ENCODE results near the gene GNAI3.

The GNAI3 gene

DNA sequence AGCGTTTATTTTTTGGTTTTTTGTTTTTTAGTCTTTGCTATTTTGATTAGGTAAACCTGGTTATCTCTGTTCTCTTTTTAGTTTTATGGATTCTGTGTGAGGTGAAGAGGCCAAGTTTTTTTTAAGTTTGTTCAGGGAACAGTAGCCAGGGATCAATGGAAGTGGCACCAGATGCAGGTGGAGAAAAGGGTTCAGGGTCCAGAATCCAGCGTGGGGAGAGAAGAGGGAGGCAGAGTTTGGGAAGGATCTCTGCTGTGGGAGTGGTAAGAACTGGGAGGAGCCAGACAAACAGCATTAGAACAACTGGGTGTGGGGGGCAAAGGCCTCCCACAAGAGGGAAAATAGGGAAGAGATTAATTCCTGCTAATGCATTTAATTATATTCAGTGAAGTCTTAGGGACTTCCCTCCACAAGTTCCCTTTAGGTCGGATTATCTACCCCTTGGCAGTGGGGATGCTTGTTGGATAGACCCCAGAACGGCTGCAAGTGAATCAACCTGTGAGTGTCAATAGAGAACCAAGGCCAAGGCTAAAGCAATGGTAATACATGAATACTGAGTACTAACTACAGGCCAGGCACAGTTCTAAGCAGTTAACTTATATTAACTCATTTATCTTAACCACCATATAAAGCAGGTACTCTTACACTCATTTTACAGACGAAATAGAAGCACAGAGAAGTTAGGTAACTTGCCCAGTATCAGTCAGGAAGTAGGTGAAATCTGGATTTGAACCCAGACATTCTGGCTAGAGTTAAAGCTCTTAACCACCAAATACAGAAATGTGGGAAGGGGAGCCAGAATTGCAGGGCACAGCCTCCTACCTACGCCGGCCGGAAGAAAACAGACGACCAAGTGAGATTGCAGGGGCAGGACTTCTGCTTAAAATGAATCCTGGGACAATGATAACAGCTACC is 70.5 kb downstream of the GNAI3 start (continued):
- no peak for TF ChIP-seq ZNF112 (tag by site-specific recombination; IDR thresholded peaks at IDR 0.05)
- TF ChIP-seq ZNF792 (tag by site-specific recombination; IDR thresholded peaks at IDR 0.05), result no peak
- TF ChIP-seq ZNF473 (tag by site-specific recombination; IDR thresholded peaks at IDR 0.05), result no peak
- no peak for TF ChIP-seq ZNF48 (tag by site-specific recombination; IDR thresholded peaks at IDR 0.05)
- TF ChIP-seq, protein P1, sequence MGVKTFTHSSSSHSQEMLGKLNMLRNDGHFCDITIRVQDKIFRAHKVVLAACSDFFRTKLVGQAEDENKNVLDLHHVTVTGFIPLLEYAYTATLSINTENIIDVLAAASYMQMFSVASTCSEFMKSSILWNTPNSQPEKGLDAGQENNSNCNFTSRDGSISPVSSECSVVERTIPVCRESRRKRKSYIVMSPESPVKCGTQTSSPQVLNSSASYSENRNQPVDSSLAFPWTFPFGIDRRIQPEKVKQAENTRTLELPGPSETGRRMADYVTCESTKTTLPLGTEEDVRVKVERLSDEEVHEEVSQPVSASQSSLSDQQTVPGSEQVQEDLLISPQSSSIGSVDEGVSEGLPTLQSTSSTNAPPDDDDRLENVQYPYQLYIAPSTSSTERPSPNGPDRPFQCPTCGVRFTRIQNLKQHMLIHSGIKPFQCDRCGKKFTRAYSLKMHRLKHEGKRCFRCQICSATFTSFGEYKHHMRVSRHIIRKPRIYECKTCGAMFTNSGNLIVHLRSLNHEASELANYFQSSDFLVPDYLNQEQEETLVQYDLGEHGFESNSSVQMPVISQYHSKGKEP (tag by site-specific recombination; IDR thresholded peaks at IDR 0.05), result no peak
- no peak for TF ChIP-seq ZNF791 (tag by site-specific recombination; IDR thresholded peaks at IDR 0.05)
- TF ChIP-seq SCRT1 (tag by site-specific recombination; IDR thresholded peaks at IDR 0.05; ENCODE audit: borderline replicate concordance), result no peak
- TF ChIP-seq ZXDB (tag by site-specific recombination; IDR thresholded peaks at IDR 0.05), result no peak
- TF ChIP-seq ZNF157 (tag by site-specific recombination; IDR thresholded peaks at IDR 0.05), result no peak
- TF ChIP-seq ZNF624 (tag by site-specific recombination; IDR thresholded peaks at IDR 0.05), result no peak
- TF ChIP-seq ZNF350 (tag by site-specific recombination; IDR thresholded peaks at IDR 0.05), result no peak
- TF ChIP-seq ZNF670 (tag by site-specific recombination; IDR thresholded peaks at IDR 0.05; ENCODE audit: low read depth), result no peak
- TF ChIP-seq, protein P2, sequence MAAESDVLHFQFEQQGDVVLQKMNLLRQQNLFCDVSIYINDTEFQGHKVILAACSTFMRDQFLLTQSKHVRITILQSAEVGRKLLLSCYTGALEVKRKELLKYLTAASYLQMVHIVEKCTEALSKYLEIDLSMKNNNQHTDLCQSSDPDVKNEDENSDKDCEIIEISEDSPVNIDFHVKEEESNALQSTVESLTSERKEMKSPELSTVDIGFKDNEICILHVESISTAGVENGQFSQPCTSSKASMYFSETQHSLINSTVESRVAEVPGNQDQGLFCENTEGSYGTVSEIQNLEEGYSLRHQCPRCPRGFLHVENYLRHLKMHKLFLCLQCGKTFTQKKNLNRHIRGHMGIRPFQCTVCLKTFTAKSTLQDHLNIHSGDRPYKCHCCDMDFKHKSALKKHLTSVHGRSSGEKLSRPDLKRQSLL (tag by site-specific recombination; IDR thresholded peaks at IDR 0.05), result no peak
- TF ChIP-seq, protein P3, sequence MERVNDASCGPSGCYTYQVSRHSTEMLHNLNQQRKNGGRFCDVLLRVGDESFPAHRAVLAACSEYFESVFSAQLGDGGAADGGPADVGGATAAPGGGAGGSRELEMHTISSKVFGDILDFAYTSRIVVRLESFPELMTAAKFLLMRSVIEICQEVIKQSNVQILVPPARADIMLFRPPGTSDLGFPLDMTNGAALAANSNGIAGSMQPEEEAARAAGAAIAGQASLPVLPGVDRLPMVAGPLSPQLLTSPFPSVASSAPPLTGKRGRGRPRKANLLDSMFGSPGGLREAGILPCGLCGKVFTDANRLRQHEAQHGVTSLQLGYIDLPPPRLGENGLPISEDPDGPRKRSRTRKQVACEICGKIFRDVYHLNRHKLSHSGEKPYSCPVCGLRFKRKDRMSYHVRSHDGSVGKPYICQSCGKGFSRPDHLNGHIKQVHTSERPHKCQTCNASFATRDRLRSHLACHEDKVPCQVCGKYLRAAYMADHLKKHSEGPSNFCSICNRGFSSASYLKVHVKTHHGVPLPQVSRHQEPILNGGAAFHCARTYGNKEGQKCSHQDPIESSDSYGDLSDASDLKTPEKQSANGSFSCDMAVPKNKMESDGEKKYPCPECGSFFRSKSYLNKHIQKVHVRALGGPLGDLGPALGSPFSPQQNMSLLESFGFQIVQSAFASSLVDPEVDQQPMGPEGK (tag by site-specific recombination; IDR thresholded peaks at IDR 0.05), result no peak
- TF ChIP-seq ZNF335 (tag by site-specific recombination; conservative IDR thresholded peaks at IDR 0.05), result no peak
- no peak for TF ChIP-seq ZNF416 (tag by site-specific recombination; IDR thresholded peaks at IDR 0.05)
- no peak for TF ChIP-seq ZNF549 (tag by site-specific recombination; IDR thresholded peaks at IDR 0.05)
- TF ChIP-seq, protein P4, sequence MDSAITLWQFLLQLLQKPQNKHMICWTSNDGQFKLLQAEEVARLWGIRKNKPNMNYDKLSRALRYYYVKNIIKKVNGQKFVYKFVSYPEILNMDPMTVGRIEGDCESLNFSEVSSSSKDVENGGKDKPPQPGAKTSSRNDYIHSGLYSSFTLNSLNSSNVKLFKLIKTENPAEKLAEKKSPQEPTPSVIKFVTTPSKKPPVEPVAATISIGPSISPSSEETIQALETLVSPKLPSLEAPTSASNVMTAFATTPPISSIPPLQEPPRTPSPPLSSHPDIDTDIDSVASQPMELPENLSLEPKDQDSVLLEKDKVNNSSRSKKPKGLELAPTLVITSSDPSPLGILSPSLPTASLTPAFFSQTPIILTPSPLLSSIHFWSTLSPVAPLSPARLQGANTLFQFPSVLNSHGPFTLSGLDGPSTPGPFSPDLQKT (IDR thresholded peaks at IDR 0.05; ENCODE audit: borderline replicate concordance, low read depth, low read length), result no peak
- TF ChIP-seq ZFP37 (tag by site-specific recombination; IDR thresholded peaks at IDR 0.05), result no peak
- TF ChIP-seq ZNF843 (tag by site-specific recombination; IDR thresholded peaks at IDR 0.05), result no peak
- TF ChIP-seq WT1 (tag by site-specific recombination; IDR thresholded peaks at IDR 0.05), result no peak
- TF ChIP-seq, protein P5, sequence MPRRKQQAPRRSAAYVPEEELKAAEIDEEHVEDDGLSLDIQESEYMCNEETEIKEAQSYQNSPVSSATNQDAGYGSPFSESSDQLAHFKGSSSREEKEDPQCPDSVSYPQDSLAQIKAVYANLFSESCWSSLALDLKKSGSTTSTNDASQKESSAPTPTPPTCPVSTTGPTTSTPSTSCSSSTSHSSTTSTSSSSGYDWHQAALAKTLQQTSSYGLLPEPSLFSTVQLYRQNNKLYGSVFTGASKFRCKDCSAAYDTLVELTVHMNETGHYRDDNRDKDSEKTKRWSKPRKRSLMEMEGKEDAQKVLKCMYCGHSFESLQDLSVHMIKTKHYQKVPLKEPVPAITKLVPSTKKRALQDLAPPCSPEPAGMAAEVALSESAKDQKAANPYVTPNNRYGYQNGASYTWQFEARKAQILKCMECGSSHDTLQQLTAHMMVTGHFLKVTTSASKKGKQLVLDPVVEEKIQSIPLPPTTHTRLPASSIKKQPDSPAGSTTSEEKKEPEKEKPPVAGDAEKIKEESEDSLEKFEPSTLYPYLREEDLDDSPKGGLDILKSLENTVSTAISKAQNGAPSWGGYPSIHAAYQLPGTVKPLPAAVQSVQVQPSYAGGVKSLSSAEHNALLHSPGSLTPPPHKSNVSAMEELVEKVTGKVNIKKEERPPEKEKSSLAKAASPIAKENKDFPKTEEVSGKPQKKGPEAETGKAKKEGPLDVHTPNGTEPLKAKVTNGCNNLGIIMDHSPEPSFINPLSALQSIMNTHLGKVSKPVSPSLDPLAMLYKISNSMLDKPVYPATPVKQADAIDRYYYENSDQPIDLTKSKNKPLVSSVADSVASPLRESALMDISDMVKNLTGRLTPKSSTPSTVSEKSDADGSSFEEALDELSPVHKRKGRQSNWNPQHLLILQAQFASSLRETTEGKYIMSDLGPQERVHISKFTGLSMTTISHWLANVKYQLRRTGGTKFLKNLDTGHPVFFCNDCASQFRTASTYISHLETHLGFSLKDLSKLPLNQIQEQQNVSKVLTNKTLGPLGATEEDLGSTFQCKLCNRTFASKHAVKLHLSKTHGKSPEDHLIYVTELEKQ (tag by site-specific recombination; IDR thresholded peaks at IDR 0.05; ENCODE audit: borderline replicate concordance), result no peak
- TF ChIP-seq, protein P6, sequence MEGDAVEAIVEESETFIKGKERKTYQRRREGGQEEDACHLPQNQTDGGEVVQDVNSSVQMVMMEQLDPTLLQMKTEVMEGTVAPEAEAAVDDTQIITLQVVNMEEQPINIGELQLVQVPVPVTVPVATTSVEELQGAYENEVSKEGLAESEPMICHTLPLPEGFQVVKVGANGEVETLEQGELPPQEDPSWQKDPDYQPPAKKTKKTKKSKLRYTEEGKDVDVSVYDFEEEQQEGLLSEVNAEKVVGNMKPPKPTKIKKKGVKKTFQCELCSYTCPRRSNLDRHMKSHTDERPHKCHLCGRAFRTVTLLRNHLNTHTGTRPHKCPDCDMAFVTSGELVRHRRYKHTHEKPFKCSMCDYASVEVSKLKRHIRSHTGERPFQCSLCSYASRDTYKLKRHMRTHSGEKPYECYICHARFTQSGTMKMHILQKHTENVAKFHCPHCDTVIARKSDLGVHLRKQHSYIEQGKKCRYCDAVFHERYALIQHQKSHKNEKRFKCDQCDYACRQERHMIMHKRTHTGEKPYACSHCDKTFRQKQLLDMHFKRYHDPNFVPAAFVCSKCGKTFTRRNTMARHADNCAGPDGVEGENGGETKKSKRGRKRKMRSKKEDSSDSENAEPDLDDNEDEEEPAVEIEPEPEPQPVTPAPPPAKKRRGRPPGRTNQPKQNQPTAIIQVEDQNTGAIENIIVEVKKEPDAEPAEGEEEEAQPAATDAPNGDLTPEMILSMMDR (tag by site-specific recombination; IDR thresholded peaks at IDR 0.05), result no peak
- no peak for TF ChIP-seq ZNF660 (tag by site-specific recombination; IDR thresholded peaks at IDR 0.05)
- TF ChIP-seq ZNF292 (tag by site-specific recombination; IDR thresholded peaks at IDR 0.05; ENCODE audit: borderline replicate concordance, low read depth), result no peak
